Activated CD4-positive, alpha-beta T cell treated with anti-CD3 and anti-CD28 coated beads, Interleukin-2, amount 10 ng/mL, durations not matched to agents 7 days and 5 days (primary cell): ENCODE results near the gene ASCC1. TPM values are rescaled to one million over a fixed set of nuclear protein-coding genes. Genes with fewer than 3 reads are reported as not detected.

ENCODE experiments used
- CTCF ChIA-PET: fragments of 350-600 bp; sonication (Branson Sonifier 250); formaldehyde crosslinking; loops from one replicate; lab custom pipeline; 2021; ENCODE audit warnings: antibody characterized with exemption; lab: Charles Lee
- POLR2A ChIA-PET: fragments of 350-600 bp; sonication (Branson Sonifier 250); formaldehyde crosslinking; loops from one replicate; lab custom pipeline; 2021; ENCODE audit warnings: antibody characterized with exemption; lab: Charles Lee
- DNase-seq: peaks from one replicate; pipeline ENCODE4 v3.0.0-alpha.2; 2020
- H3K27ac Mint-ChIP-seq: one replicate; pipeline ENCODE4 v1.8.0; 2021; ENCODE audit warnings: mild to moderate bottlenecking, moderate library complexity, mixed read lengths
- H3K27me3 Mint-ChIP-seq: one replicate; pipeline ENCODE4 v1.8.0; 2021; ENCODE audit warnings: mixed read lengths
- H3K36me3 Mint-ChIP-seq: one replicate; pipeline ENCODE4 v1.8.0; 2021; ENCODE audit warnings: low read depth, mixed read lengths
- H3K4me1 Mint-ChIP-seq: one replicate; pipeline ENCODE4 v1.8.0; 2021; ENCODE audit warnings: mixed read lengths
- H3K4me3 Mint-ChIP-seq: one replicate; pipeline ENCODE4 v1.8.0; 2021; ENCODE audit warnings: mild to moderate bottlenecking, moderate library complexity, mixed read lengths
- H3K9me3 Mint-ChIP-seq: one replicate; pipeline ENCODE4 v1.8.0; 2021; ENCODE audit warnings: mixed read lengths
- total RNA-seq, 2 experiments: library from RNA; stranded (reverse); gene quantifications; one replicate each; pipeline ENCODE4 v1.2.3, GENCODE V29; 2021

Gene ASCC1
- total RNA-seq, 2 experiments from 2014 or later: 24.8 to 35.6 TPM

GRCh38 chr10:72080042-72080975 lies 135.8 kb downstream of the ASCC1 start:
- Mint-ChIP-seq H3K36me3 (peaks cover 57% of the 10 kb centered on the region), H3K27me3 (no peaks in the 10 kb centered on the region), H3K4me3 (peak overlapping the region; percentile 19), H3K4me1 (peaks cover 84% of the 10 kb centered on the region), H3K27ac (peak overlapping the region; percentile 79), H3K9me3 (no peaks in the 10 kb centered on the region)
- CTCF ChIA-PET: no interaction called here
- DNase-seq: no peak
- POLR2A ChIA-PET: interaction anchor here (0.6 kb wide), 1 partner anchor 22 kb away, joined by 8 read pairs; no protein-coding TSS in a partner anchor

- peak; percentile 45 for DNase-seq
- Mint-ChIP-seq H3K36me3 (peaks cover 57% of the 10 kb centered on the region), H3K4me3 (peak overlapping the region; percentile 9), H3K4me1 (peaks cover 78% of the 10 kb centered on the region), H3K9me3 (no peaks in the 10 kb centered on the region), H3K27ac (peak overlapping the region; percentile 80), H3K27me3 (no peaks in the 10 kb centered on the region)
- CTCF ChIA-PET: interaction anchor here (0.6 kb wide), 1 partner anchor 183 kb away, joined by 3 read pairs; no protein-coding TSS in a partner anchor
- POLR2A ChIA-PET: interaction anchor here (0.6 to 0.7 kb wide), 2 partner anchors 9 to 23 kb away, joined by 3 to 8 read pairs; partner anchors contain the start of gene SPOCK2
These were observed 136.7 kb downstream of the ASCC1 start for GRCh38 chr10:72079356-72079755.

GRCh38 chr10:72077275-72077990 lies 138.6 kb downstream of the ASCC1 start:
- Mint-ChIP-seq H3K4me3 (no peak overlapping the region), H3K36me3 (peaks cover 57% of the 10 kb centered on the region), H3K27ac (peak overlapping the region; percentile 39), H3K27me3 (no peaks in the 10 kb centered on the region), H3K4me1 (peaks cover 68% of the 10 kb centered on the region), H3K9me3 (no peaks in the 10 kb centered on the region)
- POLR2A ChIA-PET: no interaction called here
- DNase-seq: no peak
- CTCF ChIA-PET: interaction anchor here (0.9 to 1.0 kb wide), 3 partner anchors 10 to 187 kb away, joined by 3 to 4 read pairs (median 4); no protein-coding TSS in a partner anchor

- H3K4me3 Mint-ChIP-seq: no peak overlapping the region
- ChIA-PET POLR2A (no interaction called here), CTCF (interaction anchor here (0.5 to 1.0 kb wide), 4 partner anchors 9 to 1133 kb away, joined by 3 to 4 read pairs (median 4); no protein-coding TSS in a partner anchor)
These were observed 139.3 kb downstream of the ASCC1 start for GRCh38 chr10:72076756-72077155.

DNA sequence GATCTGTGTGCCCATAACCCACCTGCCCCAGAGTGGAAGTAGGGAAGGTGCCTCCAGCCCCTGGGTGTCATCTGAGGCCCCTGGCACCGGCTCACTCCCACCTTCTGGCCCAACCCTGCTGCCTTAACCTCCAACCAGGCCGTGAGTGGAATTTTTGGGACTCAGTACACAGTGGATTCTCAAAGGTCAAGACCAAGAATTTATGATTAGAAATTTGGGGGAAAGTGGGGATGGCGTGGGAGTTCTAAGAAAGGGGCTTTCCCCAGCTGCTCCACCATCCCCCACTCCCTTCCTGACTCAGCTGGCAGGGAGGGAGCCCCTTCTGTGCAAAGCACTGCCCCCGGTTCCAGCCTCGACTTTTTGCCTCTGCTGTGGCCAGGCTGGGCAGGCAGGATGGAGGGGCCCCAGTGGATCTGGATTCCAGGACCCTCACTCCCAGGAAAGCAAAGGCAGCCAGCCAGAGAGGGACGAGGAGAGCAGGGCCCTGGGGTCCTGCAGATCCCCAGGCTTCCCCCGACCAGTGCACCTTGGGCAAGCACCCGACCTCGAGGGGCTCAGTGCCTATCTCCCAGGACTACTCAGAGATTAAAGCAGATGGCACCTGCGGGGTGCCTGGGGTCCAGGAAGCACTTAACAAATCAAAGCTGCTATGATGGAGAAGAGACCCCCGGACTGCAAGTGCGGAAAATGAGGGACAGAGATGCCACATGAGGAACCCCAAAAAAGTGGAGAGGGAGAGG lies 140.5 kb downstream of the ASCC1 start:
- Mint-ChIP-seq H3K9me3 (no peaks in the 10 kb centered on the region), H3K36me3 (peaks cover 60% of the 10 kb centered on the region), H3K4me1 (peaks cover 61% of the 10 kb centered on the region), H3K27ac (peak overlapping the region; percentile 13), H3K4me3 (no peak overlapping the region), H3K27me3 (no peaks in the 10 kb centered on the region)
- POLR2A ChIA-PET: no interaction called here
- no peak for DNase-seq
- CTCF ChIA-PET: interaction anchor here (0.8 kb wide), 1 partner anchor 9 kb away, joined by 3 read pairs; no protein-coding TSS in a partner anchor

More at GRCh38 chr10:72076756-72077155, 139.3 kb downstream of the ASCC1 start:
- peaks cover 56% of the 10 kb centered on the region for H3K36me3 Mint-ChIP-seq
- DNase-seq: no peak
- H3K27ac Mint-ChIP-seq: peak overlapping the region; percentile 57
- peaks cover 63% of the 10 kb centered on the region for H3K4me1 Mint-ChIP-seq
- H3K27me3 Mint-ChIP-seq: no peaks in the 10 kb centered on the region
- H3K9me3 Mint-ChIP-seq: no peaks in the 10 kb centered on the region

GRCh38 chr10:72074574-72075375 lies 141.3 kb downstream of the ASCC1 start:
- ChIA-PET POLR2A (no interaction called here), CTCF (no interaction called here)
- no peaks in the 10 kb centered on the region for H3K27me3 Mint-ChIP-seq
- peak overlapping the region; percentile 46 for H3K27ac Mint-ChIP-seq
- no peaks in the 10 kb centered on the region for H3K9me3 Mint-ChIP-seq
- peaks cover 53% of the 10 kb centered on the region for H3K4me1 Mint-ChIP-seq
- peaks cover 63% of the 10 kb centered on the region for H3K36me3 Mint-ChIP-seq
- DNase-seq: no peak
- no peak overlapping the region for H3K4me3 Mint-ChIP-seq

GRCh38 chr10:72073708-72074573 lies 142.1 kb downstream of the ASCC1 start:
- Mint-ChIP-seq H3K4me3 (no peak overlapping the region), H3K9me3 (no peaks in the 10 kb centered on the region), H3K4me1 (peaks cover 45% of the 10 kb centered on the region), H3K27me3 (no peaks in the 10 kb centered on the region), H3K36me3 (peaks cover 70% of the 10 kb centered on the region), H3K27ac (no peak overlapping the region)
- ChIA-PET POLR2A (no interaction called here), CTCF (interaction anchor here (0.6 to 1.7 kb wide), 3 partner anchors 25 to 264 kb away, joined by 3 to 6 read pairs (median 5); no protein-coding TSS in a partner anchor)
- DNase-seq: no peak

DNA sequence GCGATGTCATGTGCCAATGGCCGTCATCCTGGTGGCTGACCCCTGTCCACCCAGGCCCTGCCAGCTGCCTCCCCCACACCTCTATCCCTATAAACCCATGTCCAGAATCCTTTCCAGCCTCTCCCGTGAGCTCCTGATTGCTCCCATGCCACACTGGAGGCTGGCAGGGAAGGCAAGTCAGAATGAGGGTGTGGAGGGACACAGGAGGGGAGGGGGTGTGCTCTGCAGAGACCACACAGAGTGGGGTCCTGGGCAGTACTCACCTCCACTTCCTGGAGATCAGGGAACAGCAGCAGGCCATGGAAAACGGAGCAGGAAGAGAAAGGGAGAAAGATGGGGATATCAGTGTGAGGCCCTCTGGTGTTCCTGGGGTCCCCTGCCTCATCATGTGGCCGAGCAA lies 143.4 kb downstream of the ASCC1 start:
- CTCF ChIA-PET: interaction anchor here (0.9 to 1.7 kb wide), 6 partner anchors 10 to 265 kb away, joined by 3 to 6 read pairs (median 4); no protein-coding TSS in a partner anchor
- Mint-ChIP-seq H3K27ac (no peak overlapping the region), H3K36me3 (peaks cover 67% of the 10 kb centered on the region), H3K4me3 (no peak overlapping the region), H3K4me1 (peaks cover 36% of the 10 kb centered on the region), H3K9me3 (no peaks in the 10 kb centered on the region), H3K27me3 (no peaks in the 10 kb centered on the region)
- POLR2A ChIA-PET: no interaction called here
- DNase-seq: no peak

GRCh38 chr10:72072046-72072445 lies 144.0 kb downstream of the ASCC1 start:
- Mint-ChIP-seq H3K4me1 (peaks cover 30% of the 10 kb centered on the region), H3K27me3 (no peaks in the 10 kb centered on the region), H3K36me3 (peaks cover 67% of the 10 kb centered on the region), H3K9me3 (no peaks in the 10 kb centered on the region), H3K27ac (no peak overlapping the region), H3K4me3 (no peak overlapping the region)
- POLR2A ChIA-PET: no interaction called here
- CTCF ChIA-PET: interaction anchor here (0.9 to 1.7 kb wide), 6 partner anchors 10 to 266 kb away, joined by 3 to 6 read pairs (median 4); no protein-coding TSS in a partner anchor
- DNase-seq: no peak

GRCh38 chr10:72069751-72070526 lies 146.1 kb downstream of the ASCC1 start:
- no peak for DNase-seq
- Mint-ChIP-seq H3K36me3 (peaks cover 70% of the 10 kb centered on the region), H3K27ac (no peak overlapping the region), H3K9me3 (no peaks in the 10 kb centered on the region), H3K27me3 (no peaks in the 10 kb centered on the region), H3K4me3 (no peak overlapping the region), H3K4me1 (peaks cover 23% of the 10 kb centered on the region)
- CTCF ChIA-PET: interaction anchor here (0.7 to 2.1 kb wide), 4 partner anchors 10 to 335 kb away, joined by 3 to 10 read pairs (median 4); no protein-coding TSS in a partner anchor
- POLR2A ChIA-PET: no interaction called here
